Keratinocyte (primary cell): ENCODE measurements around the gene PARD3B.

Experiments
- EZH2 ChIP-seq: IDR thresholded peaks from one replicate; pipeline ENCODE4 v1.6.1; 2012; ENCODE audit warnings: inconsistent platforms, mild to moderate bottlenecking, low read length, moderate library complexity
- TF ChIP-seq, protein P1 (sequence below), 3 experiments: IDR thresholded peaks in 1 of 3; conservative IDR thresholded peaks in 1 of 3; optimal IDR thresholded peaks in 1 of 3; 2 replicates in 2 of 3; 3 replicates in 1 of 3; pipeline versions ENCODE3 to v1.5.1; 2011; ENCODE audit warnings: low read length in 3 of 3, mild to moderate bottlenecking in 3 of 3, moderate library complexity in 2 of 3, control low read depth in 1 of 3, inconsistent platforms in 1 of 3; ENCODE audit not compliant: insufficient read depth in 2 of 3; ENCODE audit errors: extremely low read depth in 1 of 3

DNA sequence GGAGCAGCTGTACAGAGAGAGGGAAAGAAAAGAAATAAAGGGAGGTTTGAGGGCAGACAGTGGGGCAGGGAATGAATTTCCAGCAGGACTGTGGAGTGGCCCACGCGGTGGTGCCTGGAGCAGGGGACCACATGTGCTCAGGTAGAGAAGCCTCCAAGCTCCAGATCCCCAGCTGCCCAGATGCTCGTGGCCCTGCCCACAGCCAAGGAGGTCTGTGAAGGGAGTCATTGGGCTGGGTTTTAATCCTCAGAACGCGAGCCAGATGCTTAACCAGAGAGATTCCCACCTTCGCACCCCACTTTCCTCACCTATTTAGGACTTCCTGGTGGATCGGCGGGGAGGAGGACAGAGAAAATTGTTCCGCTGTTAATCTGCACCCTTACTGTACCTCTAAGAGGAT lies 369.4 kb downstream of the PARD3B start:
- TF ChIP-seq, protein P1, sequence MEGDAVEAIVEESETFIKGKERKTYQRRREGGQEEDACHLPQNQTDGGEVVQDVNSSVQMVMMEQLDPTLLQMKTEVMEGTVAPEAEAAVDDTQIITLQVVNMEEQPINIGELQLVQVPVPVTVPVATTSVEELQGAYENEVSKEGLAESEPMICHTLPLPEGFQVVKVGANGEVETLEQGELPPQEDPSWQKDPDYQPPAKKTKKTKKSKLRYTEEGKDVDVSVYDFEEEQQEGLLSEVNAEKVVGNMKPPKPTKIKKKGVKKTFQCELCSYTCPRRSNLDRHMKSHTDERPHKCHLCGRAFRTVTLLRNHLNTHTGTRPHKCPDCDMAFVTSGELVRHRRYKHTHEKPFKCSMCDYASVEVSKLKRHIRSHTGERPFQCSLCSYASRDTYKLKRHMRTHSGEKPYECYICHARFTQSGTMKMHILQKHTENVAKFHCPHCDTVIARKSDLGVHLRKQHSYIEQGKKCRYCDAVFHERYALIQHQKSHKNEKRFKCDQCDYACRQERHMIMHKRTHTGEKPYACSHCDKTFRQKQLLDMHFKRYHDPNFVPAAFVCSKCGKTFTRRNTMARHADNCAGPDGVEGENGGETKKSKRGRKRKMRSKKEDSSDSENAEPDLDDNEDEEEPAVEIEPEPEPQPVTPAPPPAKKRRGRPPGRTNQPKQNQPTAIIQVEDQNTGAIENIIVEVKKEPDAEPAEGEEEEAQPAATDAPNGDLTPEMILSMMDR (optimal IDR thresholded peaks at IDR 0.05 in 1 of 3, IDR thresholded peaks at IDR 0.05 in 1 of 3, conservative IDR thresholded peaks at IDR 0.05 in 1 of 3; ENCODE audit: extremely low read depth in 1 of 3, insufficient read depth in 2 of 3, low read length in 3 of 3): no peak
- TF ChIP-seq EZH2: no peak
